Activated CD8-positive, alpha-beta memory T cell treated with anti-CD3 and anti-CD28 coated beads for 36 hours (primary cell): ENCODE data around the gene KLHDC10. TPM values are rescaled to one million over a fixed set of nuclear protein-coding genes. Genes with fewer than 3 reads are reported as not detected.
"Not testable (repeated sequence)": the region's sequence is repeated elsewhere in the genome, so short reads cannot be mapped to it uniquely, and the experiment has no call there.

Experiments
- CTCF ChIA-PET: fragments of 350-600 bp; sonication (Branson Sonifier 250); formaldehyde crosslinking; loops from one replicate; lab custom pipeline; 2021; ENCODE audit warnings: antibody characterized with exemption; lab: Charles Lee
- POLR2A ChIA-PET: fragments of 350-600 bp; sonication (Branson Sonifier 250); formaldehyde crosslinking; loops from one replicate; lab custom pipeline; 2021; ENCODE audit warnings: antibody characterized with exemption; lab: Charles Lee
- total RNA-seq, 2 experiments: library from RNA; stranded (reverse); gene quantifications; one replicate each; pipeline ENCODE4 v1.2.3, GENCODE V29; 2021

Gene KLHDC10
- total RNA-seq, 2 experiments from 2014 or later, result 17.9 TPM

- CTCF ChIA-PET, result interaction anchor here (0.6 kb wide), 1 partner anchor 37 kb away, joined by 3 read pairs; no protein-coding TSS in a partner anchor
These were observed 38.5 kb downstream of the KLHDC10 start for GRCh38 chr7:130108809-130109208.

GRCh38 chr7:130112093-130112492, 41.8 kb downstream of the KLHDC10 start:
- ChIA-PET POLR2A (no interaction called here), CTCF (no interaction called here)

More at GRCh38 chr7:130108809-130109208, 38.5 kb downstream of the KLHDC10 start:
- POLR2A ChIA-PET, result no interaction called here

- ChIA-PET CTCF (no interaction called here), POLR2A (no interaction called here)
These were observed 42.5 kb downstream of the KLHDC10 start for GRCh38 chr7:130112662-130113425.

- CTCF ChIA-PET, POLR2A ChIA-PET: not testable (repeated sequence)
These were observed 43.1 kb downstream of the KLHDC10 start for GRCh38 chr7:130113426-130113805.

- ChIA-PET POLR2A (no interaction called here), CTCF (no interaction called here)
These were observed 43.6 kb downstream of the KLHDC10 start for GRCh38 chr7:130113887-130114286.

- ChIA-PET POLR2A (no interaction called here), CTCF (no interaction called here)
These were observed 44.0 kb downstream of the KLHDC10 start for GRCh38 chr7:130114374-130114773.

GRCh38 chr7:130114776-130115175, 44.4 kb downstream of the KLHDC10 start:
- ChIA-PET POLR2A (no interaction called here), CTCF (no interaction called here)

- CTCF ChIA-PET, result interaction anchor here (0.7 kb wide), 1 partner anchor 72 kb away, joined by 3 read pairs; no protein-coding TSS in a partner anchor
- POLR2A ChIA-PET, result interaction anchor here (1.0 kb wide), 1 partner anchor 87 kb away, joined by 4 read pairs; the partner anchor contains the start of gene TMEM209
These were observed 48.0 kb downstream of the KLHDC10 start for GRCh38 chr7:130118294-130118693.

GRCh38 chr7:130118801-130119200, 48.5 kb downstream of the KLHDC10 start:
- CTCF ChIA-PET, result interaction anchor here (1.2 kb wide), 1 partner anchor 17 kb away, joined by 3 read pairs; no protein-coding TSS in a partner anchor
- POLR2A ChIA-PET, result interaction anchor here (1.0 kb wide), 1 partner anchor 86 kb away, joined by 4 read pairs; the partner anchor contains the start of gene TMEM209

- POLR2A ChIA-PET, result interaction anchor here (0.7 kb wide), 1 partner anchor 543 kb away, joined by 5 read pairs; no protein-coding TSS in a partner anchor
- CTCF ChIA-PET, result interaction anchor here (1.6 kb wide), 1 partner anchor 12 kb away, joined by 3 read pairs; no protein-coding TSS in a partner anchor
These were observed 53.2 kb downstream of the KLHDC10 start for GRCh38 chr7:130123501-130123900.

GRCh38 chr7:130124711-130125110, 54.4 kb downstream of the KLHDC10 start:
- POLR2A ChIA-PET, result no interaction called here
- CTCF ChIA-PET, result interaction anchor here (0.8 kb wide), 1 partner anchor 19 kb away, joined by 3 read pairs; no protein-coding TSS in a partner anchor

GRCh38 chr7:130126840-130127239, 56.5 kb downstream of the KLHDC10 start:
- POLR2A ChIA-PET, CTCF ChIA-PET: not testable (repeated sequence)

GRCh38 chr7:130127404-130127803, 57.1 kb downstream of the KLHDC10 start:
- POLR2A ChIA-PET, result no interaction called here
- CTCF ChIA-PET, result no interaction called here

GRCh38 chr7:130127821-130128317, 57.5 kb downstream of the KLHDC10 start:
- ChIA-PET POLR2A (no interaction called here), CTCF (no interaction called here)

- ChIA-PET POLR2A (no interaction called here), CTCF (no interaction called here)
These were observed 58.7 kb downstream of the KLHDC10 start for GRCh38 chr7:130129011-130129411.

- POLR2A ChIA-PET, result no interaction called here
- CTCF ChIA-PET, result no interaction called here
These were observed 61.0 kb downstream of the KLHDC10 start for GRCh38 chr7:130131191-130131834.

GRCh38 chr7:130131964-130132875, 61.9 kb downstream of the KLHDC10 start:
- CTCF ChIA-PET, result no interaction called here
- POLR2A ChIA-PET, result no interaction called here

- ChIA-PET CTCF (no interaction called here), POLR2A (no interaction called here)
These were observed 62.9 kb downstream of the KLHDC10 start for GRCh38 chr7:130133029-130133782.
